IPS-18a (cell line): Measurements from ENCODE around the gene H2AZ2.
A peak's percentile ranks its signal among the peaks of the same experiment; 100 is the strongest.

ENCODE experiments used
- H3K27ac ChIP-seq: one replicate; pipeline ENCODE4 v1.5.1; 2013; ENCODE audit warnings: low read length
- H3K27me3 ChIP-seq: one replicate; pipeline ENCODE4 v1.6.1; 2013; ENCODE audit warnings: mild to moderate bottlenecking, low read length; ENCODE audit not compliant: control insufficient read depth, insufficient read depth
- H3K36me3 ChIP-seq: one replicate; pipeline ENCODE4 v1.6.1; 2013; ENCODE audit warnings: low read depth, low read length; ENCODE audit not compliant: control insufficient read depth
- H3K4me1 ChIP-seq: one replicate; pipeline ENCODE4 v1.6.1; 2013; ENCODE audit warnings: low read depth, low read length; ENCODE audit not compliant: control insufficient read depth
- H3K4me3 ChIP-seq: one replicate; pipeline ENCODE4 v1.5.1; 2013; ENCODE audit warnings: low read length
- H3K9ac ChIP-seq: one replicate; pipeline ENCODE4 v1.6.1; 2013; ENCODE audit warnings: mild to moderate bottlenecking, low read length, moderate library complexity
- H3K9me3 ChIP-seq: one replicate; pipeline ENCODE4 v1.6.1; 2013; ENCODE audit warnings: low read depth, low read length; ENCODE audit not compliant: control insufficient read depth

Gene H2AZ2

GRCh38 chr7:44847920-44848634 is at the start of gene H2AZ2:
H2AZ2 (minus strand) TSS chr7:44848087; CDS start chr7:44847971, 116 bp downstream.
- H3K4me1 ChIP-seq, result no peaks in the 10 kb centered on the region
- H3K4me3 ChIP-seq, result peak within 1 kb of the TSS; percentile 97
- H3K36me3 ChIP-seq, result no peaks in the 10 kb centered on the region
- peak within 1 kb of the TSS; percentile 96 for H3K27ac ChIP-seq
- H3K9ac ChIP-seq, result peak within 1 kb of the TSS; percentile 94
- no peaks in the 10 kb centered on the region for H3K27me3 ChIP-seq
- H3K9me3 ChIP-seq, result no peaks in the 10 kb centered on the region

- no peaks in the 10 kb centered on the region for H3K9me3 ChIP-seq
- no peaks in the 10 kb centered on the region for H3K27me3 ChIP-seq
- no peak overlapping the region for H3K9ac ChIP-seq
- H3K4me3 ChIP-seq, result no peak overlapping the region
- no peaks in the 10 kb centered on the region for H3K4me1 ChIP-seq
- no peaks in the 10 kb centered on the region for H3K36me3 ChIP-seq
- H3K27ac ChIP-seq, result no peak overlapping the region
Measured at GRCh38 chr7:44897309-44897708, 49.4 kb upstream of the H2AZ2 start.

GRCh38 chr7:44894888-44895580 is 47.1 kb upstream of the H2AZ2 start:
- H3K9ac ChIP-seq, result no peak overlapping the region
- H3K36me3 ChIP-seq, result no peaks in the 10 kb centered on the region
- no peaks in the 10 kb centered on the region for H3K27me3 ChIP-seq
- no peaks in the 10 kb centered on the region for H3K9me3 ChIP-seq
- no peak overlapping the region for H3K4me3 ChIP-seq
- no peaks in the 10 kb centered on the region for H3K4me1 ChIP-seq
- H3K27ac ChIP-seq, result no peak overlapping the region

- Histone ChIP-seq H3K27ac (no peak overlapping the region), H3K4me3 (no peak overlapping the region), H3K36me3 (no peaks in the 10 kb centered on the region), H3K9ac (no peak overlapping the region), H3K4me1 (no peaks in the 10 kb centered on the region), H3K9me3 (no peaks in the 10 kb centered on the region), H3K27me3 (no peaks in the 10 kb centered on the region)
Measured at GRCh38 chr7:44893710-44894234, 45.9 kb upstream of the H2AZ2 start.

- Histone ChIP-seq H3K4me3 (no peak overlapping the region), H3K36me3 (no peaks in the 10 kb centered on the region), H3K27ac (no peak overlapping the region), H3K9ac (no peak overlapping the region), H3K4me1 (no peaks in the 10 kb centered on the region), H3K9me3 (no peaks in the 10 kb centered on the region), H3K27me3 (no peaks in the 10 kb centered on the region)
Measured at GRCh38 chr7:44891791-44892190, 43.9 kb upstream of the H2AZ2 start.

GRCh38 chr7:44891372-44891771 is 43.5 kb upstream of the H2AZ2 start:
- Histone ChIP-seq H3K27ac (no peak overlapping the region), H3K9me3 (no peaks in the 10 kb centered on the region), H3K36me3 (no peaks in the 10 kb centered on the region), H3K9ac (no peak overlapping the region), H3K4me3 (no peak overlapping the region), H3K4me1 (no peaks in the 10 kb centered on the region), H3K27me3 (no peaks in the 10 kb centered on the region)

- Histone ChIP-seq H3K9me3 (no peaks in the 10 kb centered on the region), H3K4me1 (peaks cover under 1% of the 10 kb centered on the region), H3K4me3 (no peak overlapping the region), H3K9ac (no peak overlapping the region), H3K36me3 (no peaks in the 10 kb centered on the region), H3K27me3 (no peaks in the 10 kb centered on the region), H3K27ac (no peak overlapping the region)
Measured at GRCh38 chr7:44889086-44889781, 41.3 kb upstream of the H2AZ2 start.

- Histone ChIP-seq H3K4me3 (no peak overlapping the region), H3K27ac (no peak overlapping the region), H3K4me1 (peaks cover 20% of the 10 kb centered on the region), H3K36me3 (peaks cover 14% of the 10 kb centered on the region), H3K9ac (no peak overlapping the region), H3K27me3 (no peaks in the 10 kb centered on the region), H3K9me3 (no peaks in the 10 kb centered on the region)
Measured at GRCh38 chr7:44887293-44887692, 39.4 kb upstream of the H2AZ2 start.

GRCh38 chr7:44885394-44886317 is 37.8 kb upstream of the H2AZ2 start, which contains the start of gene PURB:
PURB (minus strand) TSS chr7:44885530; CDS start chr7:44885348, 182 bp downstream.
- no peaks in the 10 kb centered on the region for H3K27me3 ChIP-seq
- H3K27ac ChIP-seq, result peak within 1 kb of the TSS; percentile 92
- peaks cover 22% of the 10 kb centered on the region for H3K36me3 ChIP-seq
- peak within 1 kb of the TSS; percentile 94 for H3K4me3 ChIP-seq
- peak within 1 kb of the TSS; percentile 84 for H3K9ac ChIP-seq
- peaks cover 27% of the 10 kb centered on the region for H3K4me1 ChIP-seq
- no peaks in the 10 kb centered on the region for H3K9me3 ChIP-seq

GRCh38 chr7:44884621-44885393 is 36.9 kb upstream of the H2AZ2 start:
- no peaks in the 10 kb centered on the region for H3K9me3 ChIP-seq
- H3K27me3 ChIP-seq, result no peaks in the 10 kb centered on the region
- H3K9ac ChIP-seq, result peak overlapping the region; percentile 75
- peak overlapping the region; percentile 87 for H3K4me3 ChIP-seq
- no peak overlapping the region for H3K27ac ChIP-seq
- peaks cover 22% of the 10 kb centered on the region for H3K36me3 ChIP-seq
- H3K4me1 ChIP-seq, result peaks cover 27% of the 10 kb centered on the region
